K562 (cell line): ENCODE results near the gene UGT1A6.

Source experiments
- ESRRA ChIP-seq: fragments of 450-650 bp; IDR thresholded peaks from 2 replicates; pipeline ENCODE4 v1.6.1; 2014; ENCODE audit warnings: low read depth, mild to moderate bottlenecking, moderate library complexity, borderline replicate concordance
- ETV5 ChIP-seq: sonication (generic); formaldehyde crosslinking; IDR thresholded peaks from 2 replicates; pipeline ENCODE4 v1.4.0; 2020; ENCODE audit warnings: low read depth, mild to moderate bottlenecking, missing genetic modification reagents
- FOXA1 ChIP-seq: fragments of 450-650 bp; IDR thresholded peaks from 2 replicates; pipeline ENCODE4 v1.6.1; 2016; ENCODE audit warnings: mild to moderate bottlenecking, borderline replicate concordance
- ILK ChIP-seq: fragments of 450-650 bp; IDR thresholded peaks from 2 replicates; pipeline ENCODE4 v1.6.1; 2016; ENCODE audit warnings: missing genetic modification characterization, low read depth, mild to moderate bottlenecking, missing compliant biosample characterization, moderate library complexity, borderline replicate concordance
- ZFP36 ChIP-seq: fragments of 150-350 bp; IDR thresholded peaks from 2 replicates; pipeline ENCODE4 v1.6.1; 2018; ENCODE audit warnings: low read length, low read depth; ENCODE audit not compliant: partially characterized antibody
- ZNF224 ChIP-seq: sonication (generic); formaldehyde crosslinking; IDR thresholded peaks from 2 replicates; pipeline ENCODE4 v1.8.0; 2022; ENCODE audit warnings: mild to moderate bottlenecking, missing genetic modification reagents
- TF ChIP-seq, protein P1 (sequence below), 3 experiments: IDR thresholded peaks in 2 of 3; conservative IDR thresholded peaks in 1 of 3; 2 replicates each; pipeline ENCODE4 v1.5.1; 2011 to 2012; ENCODE audit warnings: low read length in 3 of 3, mild to moderate bottlenecking in 3 of 3, control low read depth in 2 of 3, improper control_type of control experiment in 1 of 3, inconsistent platforms in 1 of 3, low read depth in 1 of 3, mixed read lengths in 1 of 3, moderate library complexity in 1 of 3; ENCODE audit not compliant: insufficient read depth in 2 of 3

DNA sequence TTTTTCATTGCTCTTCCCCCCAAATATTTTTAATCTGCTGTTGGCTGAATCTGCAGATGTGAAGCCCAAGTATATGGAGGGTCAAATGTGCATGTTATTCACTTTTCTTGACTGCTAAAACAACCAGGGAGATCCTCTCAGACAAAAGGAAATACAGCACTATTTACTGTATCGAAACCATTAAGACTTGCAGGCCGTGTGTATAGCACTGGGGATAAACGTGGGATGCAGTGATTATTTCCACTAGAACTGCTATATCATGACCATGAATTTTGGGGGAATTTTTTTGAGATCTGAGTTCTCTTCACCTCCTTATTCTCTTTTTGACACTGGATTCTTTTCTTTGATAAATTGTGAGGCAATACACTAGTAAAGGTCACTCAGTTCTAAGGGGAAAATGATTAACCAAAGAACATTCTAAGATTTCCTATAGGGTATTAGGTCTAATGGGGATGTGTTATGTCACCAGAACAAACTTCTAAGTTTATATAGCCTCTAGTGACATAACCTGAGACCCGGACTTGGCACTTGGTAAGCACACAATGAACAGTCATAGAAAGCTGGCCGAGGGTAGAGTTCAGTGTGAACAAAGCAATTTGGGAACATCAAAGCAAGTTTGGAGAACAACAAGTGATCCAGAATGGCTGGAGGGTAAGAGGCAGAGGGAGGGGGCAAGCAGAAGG lies 52.5 kb downstream of the UGT1A6 start:
- TF ChIP-seq, protein P1, sequence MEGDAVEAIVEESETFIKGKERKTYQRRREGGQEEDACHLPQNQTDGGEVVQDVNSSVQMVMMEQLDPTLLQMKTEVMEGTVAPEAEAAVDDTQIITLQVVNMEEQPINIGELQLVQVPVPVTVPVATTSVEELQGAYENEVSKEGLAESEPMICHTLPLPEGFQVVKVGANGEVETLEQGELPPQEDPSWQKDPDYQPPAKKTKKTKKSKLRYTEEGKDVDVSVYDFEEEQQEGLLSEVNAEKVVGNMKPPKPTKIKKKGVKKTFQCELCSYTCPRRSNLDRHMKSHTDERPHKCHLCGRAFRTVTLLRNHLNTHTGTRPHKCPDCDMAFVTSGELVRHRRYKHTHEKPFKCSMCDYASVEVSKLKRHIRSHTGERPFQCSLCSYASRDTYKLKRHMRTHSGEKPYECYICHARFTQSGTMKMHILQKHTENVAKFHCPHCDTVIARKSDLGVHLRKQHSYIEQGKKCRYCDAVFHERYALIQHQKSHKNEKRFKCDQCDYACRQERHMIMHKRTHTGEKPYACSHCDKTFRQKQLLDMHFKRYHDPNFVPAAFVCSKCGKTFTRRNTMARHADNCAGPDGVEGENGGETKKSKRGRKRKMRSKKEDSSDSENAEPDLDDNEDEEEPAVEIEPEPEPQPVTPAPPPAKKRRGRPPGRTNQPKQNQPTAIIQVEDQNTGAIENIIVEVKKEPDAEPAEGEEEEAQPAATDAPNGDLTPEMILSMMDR (IDR thresholded peaks at IDR 0.05 in 2 of 3, conservative IDR thresholded peaks at IDR 0.05 in 1 of 3; ENCODE audit: insufficient read depth in 2 of 3, low read depth in 1 of 3, low read length in 3 of 3), result no peak
- no peak for TF ChIP-seq ETV5
- TF ChIP-seq FOXA1, result no peak
- no peak for TF ChIP-seq ZNF224
- no peak for TF ChIP-seq ILK (tag)
- no peak for TF ChIP-seq ZFP36
- no peak for TF ChIP-seq ESRRA
